ENCODE data around the gene LCK. TPM values are rescaled to one million over a fixed set of nuclear protein-coding genes. Genes with fewer than 3 reads are reported as not detected.

LCK gene
- 0.07 to 0.11 TPM (median 0.09 TPM) in 3 of 5 replicates, not detected in the others for total RNA-seq (2022; extraction: Qiagen RNA extraction)

DNA sequence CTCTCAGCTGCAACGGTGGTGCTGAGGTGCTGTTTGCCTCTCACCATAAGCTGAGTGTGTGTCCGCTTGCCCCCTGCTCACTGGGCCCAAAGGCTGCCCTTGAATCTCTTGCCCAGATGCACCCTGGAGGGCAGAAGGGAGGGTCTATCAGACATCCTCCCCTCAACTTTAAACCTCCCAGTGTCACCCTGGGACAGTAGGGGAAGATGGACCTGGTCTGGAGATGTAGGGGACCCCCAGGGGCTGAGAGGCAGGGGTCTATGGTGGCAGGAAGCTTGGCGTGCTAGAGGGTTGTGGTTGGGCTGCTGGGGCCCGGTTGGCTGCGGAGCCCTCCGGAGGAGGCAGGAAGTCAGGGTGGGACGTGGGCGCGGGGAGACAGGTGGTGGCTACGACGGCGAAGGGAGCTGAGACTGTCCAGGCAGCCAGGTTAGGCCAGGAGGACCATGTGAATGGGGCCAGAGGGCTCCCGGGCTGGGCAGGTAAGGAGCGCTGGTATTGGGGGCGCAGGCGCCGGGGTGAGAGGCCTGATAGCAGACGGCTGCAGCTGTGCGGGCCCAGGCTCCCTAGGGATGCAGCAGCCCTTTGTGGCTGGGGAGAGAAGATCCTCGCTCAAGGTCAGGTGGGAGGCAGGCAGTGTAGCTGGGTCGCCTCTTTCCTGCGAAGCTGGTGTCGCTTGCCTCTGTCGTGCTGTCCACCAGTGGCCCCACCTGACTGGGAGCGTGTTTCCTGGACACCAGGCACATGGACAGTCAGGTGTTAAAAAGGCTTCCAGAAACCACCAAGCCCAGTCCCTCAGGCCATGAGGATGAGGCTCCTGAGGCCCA lies at the start of gene LCK:
TSS of gene LCK (plus strand) at position 373 of the 824 bp plus-strand sequence. CDS start 23,065 bp downstream, outside the sequence.

DNA sequence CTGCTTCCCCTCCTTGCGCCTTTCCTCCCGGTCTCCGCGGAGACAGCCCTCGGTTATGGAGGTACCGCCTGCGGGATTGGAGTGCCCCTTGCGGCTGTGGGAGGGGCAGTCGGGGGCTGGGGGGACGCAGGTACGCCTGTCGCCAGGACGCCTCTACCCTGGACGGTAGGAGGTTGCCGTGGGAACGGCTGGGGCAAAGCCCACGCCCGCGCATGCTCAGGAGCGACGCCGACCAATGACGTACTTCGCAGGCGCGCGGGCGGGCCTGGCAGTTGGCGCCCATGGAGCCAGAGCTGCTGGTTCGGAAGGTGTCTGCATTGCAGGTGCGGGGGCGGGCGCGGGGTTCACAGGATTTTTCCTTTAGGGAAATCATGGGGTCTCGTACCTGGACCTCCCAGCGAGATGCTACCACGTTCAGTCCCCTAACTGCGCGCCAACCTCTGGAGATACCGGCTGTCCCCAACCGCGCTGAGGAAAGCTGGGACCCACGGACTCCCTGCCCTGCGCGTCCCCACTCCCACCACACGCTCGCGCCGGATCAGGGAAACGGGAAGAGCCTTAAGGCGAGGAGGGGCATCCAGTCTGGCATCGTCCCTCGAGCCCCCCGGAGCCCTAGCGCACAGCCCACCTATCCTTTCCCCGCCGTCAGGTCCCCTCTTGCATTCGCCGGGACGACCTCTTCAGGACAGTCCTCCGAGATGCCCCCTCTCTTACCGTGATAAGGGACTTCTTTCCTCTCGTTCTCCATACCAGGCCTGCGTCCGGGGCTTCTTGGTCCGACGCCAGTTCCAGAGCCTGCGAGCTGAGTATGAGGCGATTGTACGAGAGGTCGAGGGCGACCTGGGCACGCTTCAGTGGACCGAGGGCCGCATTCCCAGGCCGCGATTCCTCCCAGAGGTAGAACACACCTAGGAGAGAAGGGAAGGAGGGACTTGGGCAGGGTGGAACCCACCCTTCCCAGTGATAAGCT lies 45.4 kb upstream of the LCK start, which contains the start of gene IQCC:
TSS of gene IQCC (plus strand) at position 271 of the 970 bp plus-strand sequence. CDS start at position 282, 11 bp downstream.

DNA sequence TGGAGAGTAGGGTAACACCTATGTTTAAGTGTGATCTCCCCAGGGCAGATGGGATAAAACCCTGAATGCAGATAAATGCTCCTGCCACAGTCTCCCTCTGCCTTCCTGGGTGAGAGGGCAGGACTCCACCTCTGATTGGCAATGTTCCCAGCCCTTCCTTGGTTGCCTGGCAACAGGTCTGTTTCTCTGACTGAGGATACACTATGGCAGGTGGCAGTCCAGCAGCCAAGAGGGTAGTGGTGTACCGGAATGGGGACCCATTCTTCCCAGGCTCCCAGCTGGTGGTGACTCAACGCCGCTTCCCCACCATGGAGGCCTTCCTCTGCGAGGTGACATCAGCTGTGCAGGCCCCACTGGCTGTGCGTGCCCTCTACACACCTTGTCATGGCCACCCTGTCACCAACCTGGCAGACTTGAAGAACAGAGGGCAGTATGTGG lies 42.2 kb upstream of the LCK start, which contains the start of gene DCDC2B:
TSS of gene DCDC2B (plus strand) at position 199 of the 438 bp plus-strand sequence. CDS start at position 204, 5 bp downstream.

GRCh38 chr1:32221980-32222755 lies 28.9 kb upstream of the LCK start, which contains the start of the genes EIF3I and TMEM234:
TSS of gene EIF3I (plus strand) at chr1:32222407. CDS start at chr1:32222442, 35 bp downstream.
TSS of gene TMEM234 (minus strand) at chr1:32222353. CDS start at chr1:32222322, 31 bp downstream.

GRCh38 chr1:32246888-32247273 lies 4.2 kb upstream of the LCK start, which contains the start of gene FAM167B:
TSS of gene FAM167B (plus strand) at chr1:32247222. CDS start at chr1:32247422, 200 bp downstream.

DNA sequence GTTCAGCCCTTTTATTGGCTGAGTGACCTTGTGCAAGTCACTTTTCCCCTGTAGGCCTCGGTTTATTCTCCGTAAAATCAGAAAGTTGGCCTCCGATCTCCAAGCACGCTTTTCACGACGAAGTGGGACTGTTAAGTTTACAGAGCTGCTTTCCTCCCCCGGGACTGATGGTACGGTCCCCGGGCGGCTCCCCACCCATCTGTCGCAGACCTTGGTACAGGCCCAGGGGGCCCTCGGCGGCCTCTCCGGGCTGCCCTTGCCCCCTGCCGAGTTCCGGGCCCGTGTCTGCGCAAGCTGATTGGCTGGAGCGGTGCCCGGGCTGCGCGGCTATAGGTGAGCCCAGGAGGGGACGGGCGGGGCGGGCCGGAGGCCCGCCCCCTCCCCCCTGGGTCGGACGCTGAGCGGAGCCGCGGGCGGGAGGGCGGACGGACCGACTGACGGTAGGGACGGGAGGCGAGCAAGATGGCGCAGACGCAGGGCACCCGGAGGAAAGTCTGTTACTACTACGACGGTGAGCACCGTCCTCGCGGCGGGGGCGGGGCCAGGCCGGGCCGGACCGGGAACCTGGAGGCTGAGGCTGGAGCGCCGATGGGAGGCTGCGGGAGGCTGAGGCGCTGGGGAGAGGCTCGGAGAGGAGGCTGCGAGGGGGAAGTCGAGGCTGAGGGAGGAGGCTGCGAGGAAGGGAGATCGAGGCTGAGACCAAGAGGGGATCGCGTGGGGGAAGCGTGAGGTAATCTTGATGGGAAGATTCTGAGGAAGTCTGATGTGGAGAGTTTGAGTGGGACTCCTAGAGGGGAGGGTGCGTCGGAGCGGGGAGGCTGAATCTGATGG lies 40.9 kb downstream of the LCK start, which contains the start of gene HDAC1:
TSS of gene HDAC1 (plus strand) at position 376 of the 831 bp plus-strand sequence. CDS start at position 463, 87 bp downstream.

Other genes starting within 250 kb of the LCK start
- gene KHDRBS1, start 237.4 kb upstream of the LCK start, total RNA-seq (2022; extraction: Qiagen RNA extraction): 124 to 145 TPM (median 138 TPM) in 5 replicates
- 7.1 to 11.9 TPM (median 10.7 TPM) in 5 replicates for gene TMEM39B, start 178.3 kb upstream of the LCK start, total RNA-seq (2022; extraction: Qiagen RNA extraction)
- 15.9 to 19.6 TPM (median 17.8 TPM) in 5 replicates for gene KPNA6, start 143.2 kb upstream of the LCK start, total RNA-seq (2022; extraction: Qiagen RNA extraction)
- 27.1 to 31.1 TPM (median 30.4 TPM) in 5 replicates for gene TXLNA, start 71.6 kb upstream of the LCK start, total RNA-seq (2022; extraction: Qiagen RNA extraction)
- 0.71 to 1.5 TPM (median 1.3 TPM) in 5 replicates for gene CCDC28B, start 50.7 kb upstream of the LCK start, total RNA-seq (2022; extraction: Qiagen RNA extraction)
- gene IQCC, start 45.6 kb upstream of the LCK start, total RNA-seq (2022; extraction: Qiagen RNA extraction): 1.5 to 2.5 TPM (median 1.9 TPM) in 5 replicates
- gene DCDC2B, start 42.2 kb upstream of the LCK start, total RNA-seq (2022; extraction: Qiagen RNA extraction): not detected in 5 replicates
- 7.3 to 9.2 TPM (median 8.5 TPM) in 5 replicates for gene TMEM234, start 28.9 kb upstream of the LCK start, total RNA-seq (2022; extraction: Qiagen RNA extraction)
- 265 to 288 TPM (median 276 TPM) in 5 replicates for gene EIF3I, start 28.9 kb upstream of the LCK start, total RNA-seq (2022; extraction: Qiagen RNA extraction)
- gene FAM167B, start 4.0 kb upstream of the LCK start, total RNA-seq (2022; extraction: Qiagen RNA extraction): 0.55 to 0.82 TPM (median 0.63 TPM) in 5 replicates
- gene HDAC1, start 40.8 kb downstream of the LCK start, total RNA-seq (2022; extraction: Qiagen RNA extraction): 47.9 to 53.4 TPM (median 52.1 TPM) in 5 replicates
- gene MARCKSL1, start 85.0 kb downstream of the LCK start, total RNA-seq (2022; extraction: Qiagen RNA extraction): 55.1 to 67.3 TPM (median 65.9 TPM) in 5 replicates
- 1.2 to 3.3 TPM (median 2.6 TPM) in 5 replicates for gene FAM229A, start 111.2 kb downstream of the LCK start, total RNA-seq (2022; extraction: Qiagen RNA extraction)
- gene TSSK3, start 111.3 kb downstream of the LCK start, total RNA-seq (2022; extraction: Qiagen RNA extraction): 0.13 to 0.18 TPM (median 0.15 TPM) in 3 of 5 replicates, not detected in the others
- 17.4 to 21.5 TPM (median 20.1 TPM) in 5 replicates for gene BSDC1, start 143.2 kb downstream of the LCK start, total RNA-seq (2022; extraction: Qiagen RNA extraction)
- not detected in 5 replicates for gene ZBTB8B, start 213.8 kb downstream of the LCK start, total RNA-seq (2022; extraction: Qiagen RNA extraction)